HUES48 (cell line): ENCODE measurements around the gene HSD17B14.

ENCODE experiments used
- H3K27ac ChIP-seq: one replicate; pipeline ENCODE4 v1.7.0; 2013; ENCODE audit warnings: low read depth, low read length, inconsistent platforms
- H3K27me3 ChIP-seq: 2 replicates; pipeline ENCODE4 v1.6.1; 2013; ENCODE audit warnings: mild to moderate bottlenecking, low read length; ENCODE audit not compliant: control insufficient read depth, insufficient read depth
- H3K36me3 ChIP-seq: 2 replicates; pipeline ENCODE4 v1.6.1; 2013; ENCODE audit warnings: low read length; ENCODE audit not compliant: control insufficient read depth, insufficient read depth
- H3K4me1 ChIP-seq: 2 replicates; pipeline ENCODE4 v1.6.1; 2013; ENCODE audit warnings: mild to moderate bottlenecking, low read length; ENCODE audit not compliant: control insufficient read depth, insufficient read depth
- H3K4me3 ChIP-seq: 2 replicates; pipeline ENCODE4 v1.5.1; 2013; ENCODE audit warnings: mild to moderate bottlenecking, low read depth, low read length
- H3K9ac ChIP-seq: 2 replicates; pipeline ENCODE4 v1.6.1; 2013; ENCODE audit warnings: mild to moderate bottlenecking, low read depth, low read length, moderate library complexity
- H3K9me3 ChIP-seq: 2 replicates; pipeline ENCODE4 v1.6.1; 2013; ENCODE audit warnings: low read length; ENCODE audit not compliant: control insufficient read depth, insufficient read depth

The HSD17B14 gene

DNA sequence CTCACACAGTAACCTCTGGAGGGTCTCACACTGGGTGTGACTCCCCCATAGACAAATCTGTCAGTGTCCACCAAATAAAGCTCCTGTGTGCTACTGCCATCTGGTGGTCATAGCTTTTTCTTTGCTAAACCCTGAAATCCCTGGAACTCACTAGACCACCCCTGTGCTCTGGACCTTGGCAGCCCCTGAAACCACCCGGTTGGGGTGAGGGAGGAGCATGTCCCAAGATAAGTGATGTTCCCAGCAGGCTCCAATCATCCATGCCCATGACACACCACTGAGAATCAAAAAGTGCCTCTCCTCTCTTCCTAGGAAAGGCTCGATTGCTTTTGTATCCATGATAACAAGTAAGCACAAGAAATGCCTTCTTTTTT, 6.5 kb upstream of the HSD17B14 start:
- no peak overlapping the region for H3K9ac ChIP-seq
- no peaks in the 10 kb centered on the region for H3K4me1 ChIP-seq
- no peak overlapping the region for H3K4me3 ChIP-seq
- no peaks in the 10 kb centered on the region for H3K27me3 ChIP-seq
- H3K9me3 ChIP-seq, result no peaks in the 10 kb centered on the region
- H3K36me3 ChIP-seq, result peaks cover 8% of the 10 kb centered on the region
- H3K27ac ChIP-seq, result no peak overlapping the region

DNA sequence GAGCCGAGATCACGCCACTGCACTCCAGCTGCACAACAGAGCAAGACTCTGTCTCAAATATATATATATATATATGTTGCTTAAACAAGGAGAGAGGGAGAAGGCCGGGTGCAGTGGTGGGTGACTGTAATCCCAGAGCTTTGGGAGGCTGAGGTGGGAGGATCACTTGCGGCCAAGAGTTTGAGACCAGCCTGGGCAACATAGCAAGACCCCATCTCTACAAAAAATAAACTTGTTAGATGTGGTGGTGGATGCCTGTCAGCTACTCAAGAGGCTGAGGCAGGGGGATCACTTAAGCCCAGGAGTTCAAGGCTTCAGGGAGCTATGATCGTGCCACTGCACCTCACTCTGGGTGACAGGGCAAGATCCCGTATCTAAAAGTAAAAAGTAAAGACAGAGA, 5.3 kb upstream of the HSD17B14 start:
- Histone ChIP-seq H3K36me3 (peaks cover 6% of the 10 kb centered on the region), H3K27me3 (no peaks in the 10 kb centered on the region), H3K9me3 (no peaks in the 10 kb centered on the region), H3K4me1 (no peaks in the 10 kb centered on the region), H3K9ac (no peak overlapping the region), H3K27ac (no peak overlapping the region), H3K4me3 (no peak overlapping the region)

DNA sequence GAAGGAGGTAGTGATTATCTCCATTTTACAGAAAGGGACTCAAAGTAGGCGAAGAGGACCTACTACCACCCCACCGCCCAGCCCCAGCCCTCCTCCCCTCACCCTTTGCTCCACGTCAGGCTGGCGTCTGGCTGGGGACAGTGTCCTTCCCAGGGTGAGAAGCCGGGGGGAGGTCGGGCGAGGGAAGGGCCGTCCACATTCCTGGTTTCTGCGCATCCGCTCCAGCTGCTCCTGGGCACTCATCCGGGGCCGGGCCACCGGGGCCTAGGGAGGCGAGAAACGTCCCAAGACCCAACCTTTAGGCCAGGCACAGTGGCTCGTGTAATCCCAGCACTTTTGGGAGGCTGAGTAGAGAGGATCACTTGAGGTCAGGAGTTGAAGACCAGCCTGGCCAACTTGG, 4.8 kb upstream of the HSD17B14 start:
- peaks cover 6% of the 10 kb centered on the region for H3K36me3 ChIP-seq
- no peaks in the 10 kb centered on the region for H3K4me1 ChIP-seq
- H3K27ac ChIP-seq, result no peak overlapping the region
- no peaks in the 10 kb centered on the region for H3K9me3 ChIP-seq
- H3K27me3 ChIP-seq, result no peaks in the 10 kb centered on the region
- no peak overlapping the region for H3K4me3 ChIP-seq
- H3K9ac ChIP-seq, result no peak overlapping the region

DNA sequence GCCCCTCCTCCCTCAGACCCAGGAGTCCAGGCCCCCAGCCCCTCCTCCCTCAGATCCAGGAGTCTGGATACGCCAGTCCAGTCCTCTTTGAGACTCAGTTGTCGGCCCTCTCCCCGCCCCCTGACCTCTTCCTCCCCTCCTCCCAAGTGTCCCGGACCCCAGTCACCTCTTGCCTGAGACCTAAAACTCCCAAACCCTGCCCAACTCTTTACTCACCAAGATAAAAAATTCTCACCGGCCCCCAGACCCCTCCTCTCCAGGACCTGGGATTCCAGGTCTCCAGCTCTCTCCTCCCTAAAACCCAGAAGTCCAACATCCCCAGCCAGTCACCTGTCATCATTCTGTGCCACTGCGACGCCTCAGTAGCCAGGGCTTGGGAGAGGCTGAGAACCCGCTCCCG, 1.4 kb upstream of the HSD17B14 start:
- Histone ChIP-seq H3K9ac (no peak overlapping the region), H3K4me3 (peak overlapping the region; percentile 64), H3K27ac (no peak overlapping the region), H3K27me3 (no peaks in the 10 kb centered on the region), H3K9me3 (no peaks in the 10 kb centered on the region), H3K4me1 (no peaks in the 10 kb centered on the region), H3K36me3 (no peaks in the 10 kb centered on the region)

DNA sequence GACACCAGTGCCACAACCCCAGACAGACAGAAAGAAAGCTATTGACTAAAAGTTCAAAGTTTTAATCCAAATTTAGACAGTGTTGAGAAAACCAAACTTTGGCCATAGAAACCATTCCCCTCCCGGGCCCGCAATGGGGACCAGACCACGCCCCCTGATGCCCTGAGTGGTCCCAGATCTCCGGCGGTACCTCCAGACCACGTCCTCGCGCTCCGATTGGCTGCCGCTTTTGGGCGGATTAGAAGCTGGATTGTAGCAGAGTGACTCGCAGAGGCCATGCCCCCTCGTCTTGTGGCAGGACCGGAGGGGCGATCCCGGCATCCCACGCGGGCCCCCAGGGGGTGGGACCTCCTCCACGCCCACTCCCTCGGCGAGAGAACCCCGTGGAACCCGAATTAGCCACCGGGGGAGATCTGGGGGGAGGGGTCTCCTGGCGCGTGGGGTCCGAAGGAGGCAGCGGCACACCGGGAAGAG, 797 bp upstream of the HSD17B14 start:
- Histone ChIP-seq H3K4me1 (no peaks in the 10 kb centered on the region), H3K36me3 (no peaks in the 10 kb centered on the region), H3K4me3 (peak overlapping the region; percentile 64), H3K9me3 (no peaks in the 10 kb centered on the region), H3K9ac (no peak overlapping the region), H3K27me3 (no peaks in the 10 kb centered on the region), H3K27ac (peak overlapping the region; percentile 90)

DNA sequence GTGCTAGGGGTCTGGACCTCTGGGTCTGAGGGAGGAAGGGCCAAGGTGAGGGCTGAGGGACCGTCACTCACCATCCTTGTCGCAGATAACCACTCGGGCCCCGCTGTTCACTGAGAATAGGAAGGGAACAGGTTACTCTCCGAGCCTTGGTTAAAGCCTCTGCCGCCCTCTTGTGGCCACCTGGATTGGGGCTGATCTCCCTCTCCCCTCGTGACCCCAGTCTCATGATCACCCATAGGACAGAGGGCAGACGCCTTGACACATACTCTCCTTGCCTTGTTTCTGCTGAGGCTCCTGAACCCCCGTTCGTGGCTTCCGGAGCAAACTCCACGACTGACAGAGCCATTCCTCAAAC, 580 bp downstream of the HSD17B14 start:
- Histone ChIP-seq H3K4me3 (peak overlapping the region; percentile 64), H3K9ac (peak overlapping the region; percentile 38; the same call in 1 of the 2 replicates), H3K36me3 (peaks cover 4% of the 10 kb centered on the region), H3K27ac (peak overlapping the region; percentile 90), H3K9me3 (no peaks in the 10 kb centered on the region), H3K4me1 (no peaks in the 10 kb centered on the region), H3K27me3 (no peaks in the 10 kb centered on the region)

DNA sequence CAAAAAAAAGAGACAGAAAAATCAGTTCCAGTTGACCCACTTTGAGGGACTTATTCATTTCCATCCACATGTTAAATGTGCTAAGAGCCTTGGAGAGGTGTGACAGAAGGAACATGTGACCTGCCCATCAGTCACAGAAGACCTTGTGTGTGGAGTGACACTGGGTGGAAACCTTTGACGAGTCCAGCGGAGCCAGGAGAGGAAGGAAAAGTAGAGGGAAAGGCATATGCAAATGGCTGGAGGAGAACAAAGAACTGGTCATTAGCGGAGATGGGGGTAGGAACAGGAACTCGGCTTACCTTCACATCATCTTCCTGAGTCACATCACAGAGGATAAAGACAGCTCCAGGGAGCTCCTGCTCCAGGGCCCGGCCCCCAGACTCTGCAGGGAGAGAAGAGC, 2.3 kb downstream of the HSD17B14 start:
- H3K9me3 ChIP-seq, result no peaks in the 10 kb centered on the region
- no peak overlapping the region for H3K27ac ChIP-seq
- H3K4me3 ChIP-seq, result no peak overlapping the region
- no peak overlapping the region for H3K9ac ChIP-seq
- no peaks in the 10 kb centered on the region for H3K27me3 ChIP-seq
- no peaks in the 10 kb centered on the region for H3K4me1 ChIP-seq
- H3K36me3 ChIP-seq, result peaks cover 4% of the 10 kb centered on the region

DNA sequence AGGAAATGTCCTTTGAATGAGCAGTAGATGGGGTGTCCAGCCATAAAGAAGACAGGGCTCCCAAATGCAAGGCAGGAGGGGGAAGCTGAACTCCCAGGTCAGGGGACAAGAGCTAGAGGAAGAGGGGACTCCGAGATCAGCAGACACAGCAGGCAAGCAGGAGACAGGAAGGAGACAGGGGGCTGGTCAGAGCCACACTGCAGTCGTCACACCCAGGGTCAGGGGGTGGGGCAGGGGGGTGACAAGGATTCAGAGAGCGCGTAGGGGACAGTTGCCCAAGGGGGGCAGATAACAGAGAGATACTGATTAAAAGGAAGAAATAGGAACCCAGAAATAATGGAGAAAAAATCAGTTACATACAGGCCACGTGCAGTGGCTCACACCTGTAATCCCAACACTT, 3.2 kb downstream of the HSD17B14 start:
- Histone ChIP-seq H3K9ac (no peak overlapping the region), H3K4me1 (no peaks in the 10 kb centered on the region), H3K4me3 (no peak overlapping the region), H3K27ac (no peak overlapping the region), H3K9me3 (no peaks in the 10 kb centered on the region), H3K27me3 (no peaks in the 10 kb centered on the region), H3K36me3 (peaks cover 4% of the 10 kb centered on the region)

DNA sequence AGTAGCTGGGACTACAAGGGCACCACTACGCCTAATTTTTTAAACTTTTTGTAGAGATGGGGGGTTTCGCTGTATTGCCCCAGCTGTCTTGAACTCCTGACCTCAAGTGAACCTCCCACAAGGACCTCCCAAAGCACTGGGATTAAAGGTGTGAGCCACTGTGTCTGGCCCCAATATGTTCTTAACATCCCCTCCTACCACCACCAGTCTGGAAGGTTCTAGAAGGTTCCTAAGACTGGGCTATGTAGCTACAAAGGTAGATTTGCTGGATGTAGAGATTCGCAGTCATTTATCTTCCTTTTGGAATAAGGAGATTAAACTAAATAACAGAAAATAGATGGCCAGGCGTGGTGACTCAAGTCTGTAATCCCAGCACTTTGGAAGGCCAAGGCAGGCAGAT, 5.3 kb downstream of the HSD17B14 start:
- Histone ChIP-seq H3K27me3 (no peaks in the 10 kb centered on the region), H3K9me3 (no peaks in the 10 kb centered on the region), H3K4me3 (no peak overlapping the region), H3K4me1 (no peaks in the 10 kb centered on the region), H3K36me3 (peaks cover 4% of the 10 kb centered on the region), H3K9ac (no peak overlapping the region), H3K27ac (no peak overlapping the region)

DNA sequence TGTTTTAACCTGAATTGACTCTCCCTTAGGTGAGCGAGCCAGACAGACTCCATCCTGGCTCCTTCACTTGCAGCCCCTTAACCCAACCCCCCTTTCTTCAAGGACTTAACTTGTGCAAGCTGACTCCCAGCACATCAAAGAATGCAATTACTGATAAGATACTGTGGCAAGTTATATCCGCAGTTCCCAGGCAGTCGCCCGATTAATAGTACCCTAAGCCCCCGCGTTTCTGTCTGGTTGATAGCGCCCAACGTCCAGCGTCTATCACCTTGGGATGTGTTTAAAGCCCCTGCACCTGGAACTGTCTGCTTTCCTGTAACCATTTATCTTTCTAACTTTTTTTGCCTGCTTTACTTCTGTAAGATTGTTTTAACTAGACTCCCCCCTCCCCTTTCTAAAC, 6.2 kb downstream of the HSD17B14 start:
- Histone ChIP-seq H3K27me3 (no peaks in the 10 kb centered on the region), H3K9me3 (no peaks in the 10 kb centered on the region), H3K27ac (no peak overlapping the region), H3K36me3 (peaks cover 4% of the 10 kb centered on the region), H3K9ac (no peak overlapping the region), H3K4me3 (no peak overlapping the region), H3K4me1 (no peaks in the 10 kb centered on the region)

DNA sequence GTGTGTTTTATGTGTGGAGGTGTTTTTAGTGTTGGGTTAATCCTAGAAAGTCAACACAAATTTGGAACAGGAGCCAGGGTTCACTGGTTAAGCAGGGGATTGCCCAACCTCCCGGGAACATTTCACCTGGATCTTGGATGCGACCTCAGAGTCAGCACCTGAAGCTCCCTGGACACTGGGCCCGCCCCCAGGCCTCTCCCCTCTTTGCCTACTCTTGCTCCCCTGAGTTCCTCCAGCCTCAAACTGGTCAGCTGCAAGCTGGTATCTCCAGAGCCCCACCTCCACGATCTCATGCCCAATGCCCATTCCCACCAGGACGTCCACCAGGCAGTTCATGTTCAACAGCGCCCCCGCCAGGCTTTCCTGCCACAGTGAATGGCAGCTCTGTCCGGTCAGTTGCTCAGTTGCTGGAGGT, 9.7 kb downstream of the HSD17B14 start:
- H3K9ac ChIP-seq, result no peak overlapping the region

DNA sequence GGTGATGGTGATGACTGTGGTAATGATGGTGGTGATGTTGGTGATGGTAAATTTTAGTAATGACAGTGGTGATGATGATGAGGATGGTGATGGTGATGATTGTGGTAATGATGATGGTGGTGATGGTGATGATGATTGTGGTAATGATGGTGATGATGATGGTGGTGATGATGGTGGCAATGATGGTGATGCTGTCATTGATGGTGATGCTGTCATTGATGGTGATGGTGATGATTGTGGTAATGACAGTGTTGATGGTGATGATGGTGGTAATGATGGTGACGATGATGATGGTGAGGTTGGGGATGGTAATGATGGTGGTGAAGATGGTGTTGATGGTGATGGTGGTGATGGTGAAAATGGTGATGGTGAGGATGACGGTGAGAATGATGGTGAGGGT, 13.8 kb downstream of the HSD17B14 start:
- H3K9ac ChIP-seq, result no peak overlapping the region
- no peaks in the 10 kb centered on the region for H3K4me1 ChIP-seq
- H3K27ac ChIP-seq, result no peak overlapping the region
- H3K4me3 ChIP-seq, result no peak overlapping the region
- H3K36me3 ChIP-seq, result 0 out of 2 replicates have a peak, but pooled peaks cover 5% of the 10 kb centered on the region
- H3K27me3 ChIP-seq, result no peaks in the 10 kb centered on the region
- H3K9me3 ChIP-seq, result no peaks in the 10 kb centered on the region

More for the DNA sequence above, 9.7 kb downstream of the HSD17B14 start:
- Histone ChIP-seq H3K4me3 (no peak overlapping the region), H3K4me1 (no peaks in the 10 kb centered on the region), H3K27me3 (no peaks in the 10 kb centered on the region), H3K36me3 (peaks cover 9% of the 10 kb centered on the region), H3K27ac (no peak overlapping the region), H3K9me3 (no peaks in the 10 kb centered on the region)
